Ramos (cell line): ENCODE results near the gene IPMK.

Experiments used
- in situ Hi-C: fragments of 300-500 bp; cut with MboI; formaldehyde crosslinking; loops from one replicate; pipeline ENCODE4 v1.14.3; 2022; ENCODE audit warnings: low sequenced_read_pairs; ENCODE audit not compliant: unreplicated experiment

IPMK gene

DNA sequence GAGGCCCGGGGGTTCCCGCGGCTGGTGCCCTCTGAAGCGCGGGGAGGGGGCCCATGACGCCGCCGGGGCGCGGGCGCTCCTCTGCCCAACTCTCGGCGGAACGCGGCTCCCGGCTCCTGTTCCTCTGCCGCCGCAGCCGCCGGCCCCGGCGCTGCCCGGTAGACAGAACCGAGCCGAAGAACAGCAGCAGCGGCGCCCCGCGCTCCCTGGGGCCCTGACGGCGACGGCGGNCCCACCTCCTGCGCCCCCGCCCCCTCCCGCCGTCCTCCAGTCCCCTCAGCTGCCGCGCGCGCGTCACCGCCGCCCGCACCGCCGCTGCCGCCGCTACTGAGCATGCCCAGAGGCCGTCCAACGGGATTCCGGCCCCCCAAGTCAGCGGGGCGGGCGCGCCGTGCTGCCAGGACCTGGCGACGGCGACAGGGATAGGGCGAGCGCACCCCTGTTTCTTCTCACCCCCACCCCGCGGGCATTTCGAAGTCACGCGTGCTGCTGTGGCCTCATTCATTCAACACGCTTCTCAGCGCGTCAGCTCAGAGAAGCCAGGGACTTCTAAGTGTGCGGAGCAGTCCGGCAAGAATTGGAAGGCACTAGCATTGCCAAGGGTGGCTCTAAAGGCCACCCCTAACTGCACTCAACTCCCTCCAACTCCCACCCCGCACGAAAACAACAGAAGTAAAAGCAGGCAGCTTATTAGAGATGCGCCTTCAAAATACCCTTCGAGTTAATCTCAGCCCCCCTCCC is at the start of gene IPMK:
TSS of gene IPMK (minus strand) at position 182 of the 741 bp plus-strand sequence. CDS start 283 bp downstream, outside the sequence.
- in situ Hi-C loops, result no loop called here

DNA sequence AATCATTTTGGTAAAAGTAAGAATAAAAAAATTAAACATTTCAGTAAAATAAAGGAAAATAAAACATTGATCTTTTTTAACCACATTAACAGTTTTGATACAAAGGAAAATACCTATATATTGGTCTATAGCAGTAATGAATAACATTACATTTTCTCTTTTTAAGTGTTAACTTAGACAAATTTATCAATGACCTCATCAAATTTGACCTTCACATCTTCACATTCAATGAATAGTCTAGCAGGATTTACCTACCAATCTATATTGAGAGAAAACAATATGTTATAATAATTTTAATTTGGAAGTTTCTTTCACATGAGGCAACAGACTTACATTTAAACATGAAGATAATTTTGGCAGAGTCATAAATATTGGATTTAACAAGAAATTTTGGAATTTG is 49.2 kb upstream of the IPMK start:
- in situ Hi-C loops, result no loop called here

DNA sequence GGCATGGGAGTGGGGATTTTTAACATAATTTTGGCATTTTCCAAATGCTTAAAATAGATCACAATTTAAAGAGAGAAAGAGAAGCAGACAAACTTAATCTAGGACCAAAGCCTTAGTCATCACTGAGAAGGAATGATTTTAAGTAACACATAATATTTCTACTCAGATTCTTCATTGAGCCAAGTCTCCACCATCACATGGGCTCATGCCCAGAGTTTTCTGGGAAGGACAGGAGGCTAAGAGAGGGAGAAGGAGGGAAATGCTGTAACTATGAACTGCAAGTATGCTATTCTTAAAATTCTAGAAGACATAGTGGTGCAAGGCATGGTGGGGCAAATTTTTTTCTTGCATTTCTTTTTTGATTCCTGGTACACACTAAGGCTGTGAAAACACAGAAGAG is 43.3 kb upstream of the IPMK start:
- in situ Hi-C loops, result no loop called here

DNA sequence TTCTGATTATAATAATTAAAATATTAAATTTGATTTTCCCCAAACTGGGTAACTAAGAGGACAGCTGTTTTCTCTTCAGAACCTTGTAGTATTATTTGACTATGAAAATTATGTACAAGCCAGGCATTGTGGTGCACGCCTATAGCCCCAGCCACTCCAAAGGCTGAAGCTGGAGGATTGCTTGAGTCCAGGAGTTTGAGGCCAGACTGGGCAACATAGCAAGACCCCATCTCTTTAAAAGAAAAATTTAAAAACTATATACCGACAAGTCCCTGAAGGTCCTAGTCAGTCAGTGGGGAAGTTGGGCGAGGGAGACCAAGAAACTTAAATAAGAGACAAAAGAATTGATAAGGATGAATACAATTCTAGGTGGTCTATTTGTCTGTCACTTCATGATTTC is 40.0 kb upstream of the IPMK start:
- in situ Hi-C loops, result no loop called here

DNA sequence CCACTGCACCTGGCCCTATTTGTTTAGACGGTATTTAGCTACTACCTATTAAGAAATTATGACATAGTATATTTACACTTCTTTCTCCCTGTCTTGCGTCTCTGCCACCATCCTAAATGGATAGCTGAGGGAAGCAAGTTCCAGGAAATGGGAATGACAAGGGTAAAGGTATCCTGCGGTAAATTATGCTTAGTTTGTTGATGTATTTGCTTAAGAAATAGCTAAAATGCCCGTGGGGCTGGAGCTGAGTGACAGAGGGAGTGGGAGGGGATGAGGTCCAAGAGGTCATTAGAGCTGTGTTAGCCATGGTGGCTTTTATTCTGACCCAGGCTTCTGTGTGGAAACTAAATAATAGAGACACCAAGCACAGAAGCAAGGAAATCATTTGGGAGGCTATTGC is 38.1 kb upstream of the IPMK start:
- in situ Hi-C loops, result no loop called here

DNA sequence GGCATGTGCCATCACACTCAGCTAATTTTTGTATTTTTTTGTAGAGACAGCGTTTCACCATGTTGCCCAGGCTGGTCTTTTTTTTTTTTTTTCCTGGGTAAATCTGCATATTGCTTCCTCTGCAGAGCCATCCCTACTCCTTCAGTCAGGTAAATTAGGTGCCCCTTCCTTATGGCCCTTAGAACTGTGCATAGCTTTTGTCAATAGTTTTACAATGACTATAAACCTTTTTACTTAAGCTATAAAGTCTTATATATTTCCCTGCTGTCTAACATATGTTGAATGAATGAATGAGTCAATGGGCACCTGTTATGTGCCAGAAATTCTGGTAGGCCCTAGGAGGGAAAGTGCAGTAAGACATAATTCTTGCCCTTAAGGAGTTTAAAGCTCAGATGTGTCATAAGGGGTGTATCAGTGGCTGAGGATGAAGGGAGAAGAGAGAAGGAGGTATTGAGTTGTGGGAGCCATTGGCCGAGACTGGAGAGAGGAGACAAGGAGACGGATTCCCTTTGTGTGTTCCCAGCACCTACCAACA is 36.5 kb upstream of the IPMK start:
- in situ Hi-C loops, result no loop called here

DNA sequence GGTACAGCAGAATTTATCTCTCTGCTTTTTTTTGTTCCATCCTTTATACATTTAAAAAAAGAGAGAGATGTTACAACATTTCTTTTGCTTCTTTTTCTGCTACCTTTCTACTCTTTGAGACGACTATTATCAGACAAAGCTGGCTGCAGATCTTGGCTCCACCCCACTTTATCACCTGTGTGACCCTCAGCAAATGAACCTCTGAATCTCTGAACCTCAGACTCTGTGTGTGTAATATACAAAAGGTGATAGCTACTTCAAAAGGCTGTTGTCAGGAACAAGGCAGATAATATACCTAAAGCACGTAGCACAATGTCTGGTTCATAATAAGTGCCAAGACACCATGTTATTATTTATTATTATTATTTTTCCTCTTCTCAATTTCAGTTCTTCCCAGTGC is 34.6 kb upstream of the IPMK start:
- in situ Hi-C loops, result no loop called here

DNA sequence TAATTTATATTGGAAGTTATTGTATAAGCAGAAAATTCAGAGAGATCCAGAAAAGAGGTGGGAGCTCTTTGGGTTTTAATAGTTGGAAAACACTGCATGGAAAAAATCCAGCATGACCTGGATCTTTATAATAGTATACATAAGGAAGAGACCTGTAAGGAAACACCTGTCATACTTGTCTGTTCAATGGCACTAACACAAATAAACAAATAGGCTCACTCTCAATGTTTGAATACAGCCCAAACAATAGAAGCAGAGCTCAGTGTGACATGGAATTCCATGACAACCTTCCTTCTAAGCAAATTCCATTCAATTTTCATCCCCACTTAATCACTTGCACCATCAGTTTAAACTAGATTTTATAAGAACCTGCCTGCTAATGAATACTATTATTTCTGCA is 33.0 kb upstream of the IPMK start:
- in situ Hi-C loops, result no loop called here

DNA sequence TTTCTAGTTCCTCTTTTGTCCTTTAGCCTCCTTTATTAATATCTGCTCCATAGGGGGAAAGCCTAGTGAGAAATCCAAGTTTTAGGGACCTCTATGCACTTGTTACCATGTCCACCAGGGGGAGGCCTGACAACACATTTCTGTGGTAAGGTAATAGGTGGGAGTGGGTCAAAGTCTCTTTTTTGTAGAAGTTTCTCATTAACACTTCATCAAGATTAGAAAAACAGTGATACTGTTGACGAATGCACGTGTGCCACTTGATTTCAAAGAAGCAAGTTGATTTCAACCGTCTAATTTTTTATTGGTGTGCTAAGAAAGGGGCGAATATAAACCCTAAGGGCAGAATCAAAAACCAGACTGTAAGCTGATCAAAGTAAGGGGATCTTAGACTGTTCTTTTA is 31.9 kb upstream of the IPMK start:
- in situ Hi-C loops, result no loop called here

DNA sequence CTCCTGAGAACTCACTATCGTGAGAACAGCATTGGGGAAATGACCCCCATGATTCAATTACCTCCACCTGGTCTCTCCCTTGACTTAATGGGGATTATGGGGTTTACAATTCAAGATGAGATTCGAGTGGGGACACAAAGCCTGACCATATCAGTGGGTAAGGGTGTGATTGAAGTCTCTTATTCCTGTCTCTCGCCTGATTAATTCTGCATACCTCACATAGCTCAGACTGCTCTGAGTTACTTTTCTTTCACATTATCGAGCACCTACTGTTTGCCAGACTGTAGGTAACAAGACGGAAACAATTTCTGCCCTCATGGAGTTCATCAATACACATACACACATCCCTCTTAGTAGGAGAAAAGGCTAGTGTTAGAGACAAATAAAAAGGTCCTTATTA is 26.3 kb upstream of the IPMK start:
- in situ Hi-C loops, result no loop called here

DNA sequence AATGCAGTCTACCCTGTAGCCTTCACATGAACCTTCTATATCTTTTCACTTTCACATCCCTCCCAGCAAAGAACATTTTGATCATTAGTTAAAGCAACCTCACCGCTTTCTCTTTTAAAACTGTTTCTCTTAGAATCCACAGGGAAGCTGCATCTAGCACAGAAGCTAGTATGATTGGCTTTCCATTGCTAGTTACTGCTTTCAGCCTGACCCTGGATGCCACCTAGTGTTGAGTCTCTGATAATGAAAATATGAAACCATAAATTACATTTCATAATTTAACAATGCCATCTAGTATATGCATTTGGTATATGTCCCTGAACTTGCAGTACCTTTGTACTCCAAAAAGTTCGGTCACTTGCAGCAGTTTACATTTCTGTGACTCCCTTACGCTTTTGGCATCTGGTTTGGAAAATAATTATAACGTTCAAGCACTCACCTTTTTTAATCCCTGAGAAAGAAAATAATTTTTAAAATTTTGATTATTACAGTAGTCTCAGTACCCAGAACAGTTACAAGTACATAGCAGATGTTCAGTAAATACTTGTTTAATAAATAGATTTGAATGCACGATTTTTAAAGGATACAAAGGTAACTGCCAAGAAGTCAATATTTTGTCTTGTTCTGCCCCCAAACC is 24.0 kb upstream of the IPMK start:
- in situ Hi-C loops, result no loop called here

DNA sequence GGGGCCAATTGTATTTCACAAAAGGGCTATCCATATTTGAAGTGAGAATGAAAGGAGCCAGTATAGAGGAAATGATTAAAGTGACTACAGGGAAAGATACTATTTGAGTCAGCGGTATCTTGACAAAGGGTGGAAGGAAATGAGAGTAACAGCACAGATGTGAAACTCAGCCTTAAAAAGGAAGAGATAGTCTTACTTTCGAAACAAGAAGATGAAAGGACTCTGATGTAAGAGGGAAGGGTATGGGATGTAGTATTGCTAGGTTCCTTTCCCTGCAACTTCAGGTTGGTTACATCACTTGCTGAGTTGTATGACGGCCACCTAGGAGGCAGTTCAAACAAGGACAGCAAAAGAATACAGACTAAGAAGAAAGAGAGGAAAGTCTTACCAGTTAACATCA is 14.9 kb upstream of the IPMK start:
- in situ Hi-C loops, result no loop called here

DNA sequence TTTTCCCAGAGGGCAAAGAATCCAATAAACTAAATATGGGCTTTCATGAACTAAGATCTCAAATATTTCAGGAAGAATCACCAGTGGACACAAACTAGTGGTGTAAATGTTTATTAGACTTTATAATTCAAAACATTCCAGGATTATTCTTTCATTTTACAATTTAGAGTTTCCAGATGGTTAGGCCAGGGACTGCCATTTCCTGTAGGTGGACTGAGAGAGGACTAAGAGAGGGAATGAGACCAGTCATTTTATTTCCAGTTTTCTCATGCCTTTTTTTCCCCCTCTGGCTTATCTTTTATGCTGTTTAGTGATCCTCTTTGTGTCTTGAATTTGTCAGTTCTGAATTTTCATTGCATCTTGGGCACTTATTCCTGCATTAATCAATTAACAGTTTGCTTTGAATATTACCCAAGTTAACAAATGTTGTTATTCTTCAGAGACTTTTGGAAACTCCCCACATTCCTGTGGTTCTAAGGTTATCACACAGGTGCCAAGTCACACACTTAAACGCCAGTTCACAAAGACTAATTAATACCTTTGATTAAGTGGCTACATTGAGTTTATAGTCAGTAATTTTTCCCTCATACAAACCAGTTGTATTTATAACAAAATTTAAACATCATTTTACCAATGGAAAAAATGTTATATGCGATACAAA is 13.5 kb upstream of the IPMK start:
- in situ Hi-C loops, result no loop called here

DNA sequence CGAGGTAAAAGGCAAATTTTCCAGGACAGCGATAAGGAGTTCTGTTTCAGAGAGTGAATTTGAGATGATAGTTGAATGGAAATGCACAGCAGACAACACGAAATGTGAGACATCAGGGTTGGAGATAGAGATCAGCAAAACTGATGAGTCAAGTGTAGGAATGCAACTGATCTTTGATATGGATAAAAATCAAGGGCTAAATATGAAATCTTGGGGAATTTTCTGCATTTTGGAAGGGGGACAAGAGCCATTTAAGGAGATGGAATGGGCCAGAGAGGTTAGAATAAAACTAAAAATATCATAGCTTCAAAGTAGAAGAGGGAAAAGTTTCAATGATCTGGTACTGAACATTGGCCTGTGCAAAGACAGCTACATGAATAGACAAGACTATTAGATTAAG is 12.8 kb upstream of the IPMK start:
- in situ Hi-C loops, result no loop called here

DNA sequence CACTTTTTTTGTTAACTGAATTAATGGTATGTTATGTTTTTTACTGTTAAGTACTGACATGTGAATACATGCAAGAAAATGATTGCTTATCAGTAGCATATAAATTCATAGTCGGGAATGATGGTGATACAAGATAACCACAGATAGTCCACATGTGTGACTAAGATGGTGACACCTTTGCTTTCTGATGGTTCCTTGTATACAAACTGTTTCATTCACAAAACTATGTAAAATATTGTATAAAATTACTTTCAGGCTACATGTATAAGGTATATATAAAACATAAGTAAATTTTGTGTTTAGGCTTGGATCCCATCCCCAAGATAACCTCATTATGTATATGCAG is 11.2 kb upstream of the IPMK start:
- in situ Hi-C loops, result loop anchor here (10.0 kb wide), 1 partner anchor 94 kb away; no protein-coding TSS in a partner anchor

DNA sequence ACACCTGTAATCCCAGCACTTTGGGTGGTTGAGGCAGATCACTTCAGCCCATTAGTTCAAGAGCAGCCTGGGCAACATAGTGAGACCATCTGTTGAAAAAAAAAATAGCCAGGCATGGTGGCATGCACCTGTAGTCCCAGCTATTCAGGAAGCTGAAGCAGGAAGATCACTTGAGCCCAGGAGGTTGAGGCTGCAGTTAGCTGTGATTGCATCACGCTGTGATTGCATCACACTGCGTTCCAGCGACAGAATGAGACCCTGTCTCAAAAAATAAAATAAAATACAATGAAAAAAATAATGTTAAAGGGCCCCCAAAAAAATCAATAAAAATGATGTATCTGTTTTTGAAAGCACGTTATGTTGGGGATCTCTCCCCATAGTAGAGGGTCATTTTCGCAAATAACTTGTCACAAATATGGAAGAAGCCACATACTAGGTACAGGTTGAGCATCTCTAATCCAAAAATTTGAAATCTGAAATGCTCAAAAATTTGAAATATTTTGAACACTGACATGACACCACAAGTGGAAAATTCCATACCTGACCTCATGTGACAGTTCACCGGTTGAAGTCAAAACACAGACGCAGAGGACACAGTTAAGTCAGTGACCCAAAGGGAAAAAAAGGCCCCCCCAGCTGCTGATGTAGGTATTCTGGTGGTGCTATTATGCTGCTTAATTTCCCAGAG is 10.7 kb upstream of the IPMK start:
- in situ Hi-C loops, result loop anchor here (10.0 kb wide), 1 partner anchor 94 kb away; no protein-coding TSS in a partner anchor

DNA sequence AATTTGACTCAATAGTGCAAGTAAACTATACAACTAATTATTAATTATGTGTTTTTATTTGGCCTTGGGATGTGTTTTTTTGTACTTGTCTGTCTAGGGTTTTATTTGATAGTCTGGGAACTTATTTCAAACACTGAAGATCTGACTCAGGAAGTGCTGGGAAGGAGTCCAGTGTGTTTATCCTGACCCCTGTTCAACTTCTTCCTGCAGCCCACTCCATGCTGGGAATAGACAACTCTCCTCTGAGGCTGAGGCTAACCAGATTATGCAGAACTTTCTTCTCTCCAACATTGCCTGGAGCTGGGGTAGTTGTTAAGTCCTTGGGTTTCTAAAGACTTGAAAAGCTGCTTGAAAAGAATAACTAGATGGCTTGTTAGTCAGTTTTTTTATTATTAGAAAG is 8.2 kb upstream of the IPMK start:
- in situ Hi-C loops, result loop anchor here (10.0 kb wide), 1 partner anchor 91 kb away; no protein-coding TSS in a partner anchor

DNA sequence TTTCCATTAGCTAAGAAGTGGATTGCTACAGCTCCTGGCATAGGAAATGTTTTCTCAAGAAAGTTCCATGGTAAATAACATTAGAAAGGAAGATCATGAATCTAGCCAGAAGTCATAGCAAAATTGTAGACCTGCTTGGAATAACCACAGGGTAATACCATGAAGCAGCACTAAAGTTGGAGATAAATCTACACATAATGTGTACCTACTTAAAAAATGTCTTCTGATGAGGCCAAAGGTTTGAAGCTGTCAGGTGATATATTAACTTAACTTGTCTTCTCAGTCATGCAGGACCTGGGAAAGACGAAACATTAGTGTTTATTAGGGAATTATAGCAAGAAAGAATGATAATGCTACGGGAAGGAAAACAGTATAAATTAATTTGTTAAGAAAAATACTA is 7.6 kb upstream of the IPMK start:
- in situ Hi-C loops, result loop anchor here (10.0 kb wide), 1 partner anchor 90 kb away; no protein-coding TSS in a partner anchor

DNA sequence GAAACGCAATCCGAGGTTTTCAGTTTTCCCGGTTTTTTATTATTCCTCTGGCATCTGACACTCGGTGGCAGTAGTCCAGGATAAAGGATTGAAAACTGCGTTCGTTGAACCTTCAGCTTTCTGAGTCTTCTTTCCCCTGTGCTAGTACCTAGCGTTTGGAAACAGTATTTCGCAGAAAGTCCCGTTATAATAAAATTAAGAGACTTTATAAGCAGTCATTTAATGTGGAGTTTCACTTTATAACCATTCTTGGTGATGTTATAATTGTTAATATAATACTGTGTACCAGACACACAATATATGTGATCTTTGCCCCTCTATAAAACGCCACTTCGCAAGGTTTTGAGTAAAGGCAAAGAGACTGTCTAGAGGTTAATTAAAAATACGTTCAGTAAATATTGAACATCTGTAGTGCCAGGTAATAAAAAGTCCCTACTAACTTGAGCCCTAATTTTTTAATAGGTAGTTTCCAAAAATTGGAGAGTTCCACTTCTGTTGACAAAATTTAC is 2.1 kb upstream of the IPMK start:
- in situ Hi-C loops, result loop anchor here (10.0 kb wide), 1 partner anchor 85 kb away; no protein-coding TSS in a partner anchor
